Measurements from ENCODE around the gene CFAP46.
"Not testable (repeated sequence)": the region's sequence is repeated elsewhere in the genome, so short reads cannot be mapped to it uniquely, and the experiment has no call there.

The CFAP46 gene

GRCh38 chr10:132802694-132803320 lies 139.6 kb downstream of the CFAP46 start:
- DNase-seq: no peak

- no peak for DNase-seq
Measured at GRCh38 chr10:132802048-132802447, 140.3 kb downstream of the CFAP46 start.

GRCh38 chr10:132799865-132800264 lies 142.5 kb downstream of the CFAP46 start:
- DNase-seq: no peak

- no peak for DNase-seq
Measured at GRCh38 chr10:132798876-132799275, 143.5 kb downstream of the CFAP46 start.

GRCh38 chr10:132798403-132798802 lies 144.0 kb downstream of the CFAP46 start:
- no peak for DNase-seq

- DNase-seq: not testable (repeated sequence)
Measured at GRCh38 chr10:132797986-132798385, 144.4 kb downstream of the CFAP46 start.

GRCh38 chr10:132796846-132797245 lies 145.5 kb downstream of the CFAP46 start:
- no peak for DNase-seq

GRCh38 chr10:132793871-132794849 lies 148.2 kb downstream of the CFAP46 start:
- DNase-seq: no peak

- no peak for DNase-seq
Measured at GRCh38 chr10:132793213-132793612, 149.2 kb downstream of the CFAP46 start.

- DNase-seq: no peak
Measured at GRCh38 chr10:132792796-132793195, 149.6 kb downstream of the CFAP46 start.

GRCh38 chr10:132792099-132792498 lies 150.3 kb downstream of the CFAP46 start:
- not testable (repeated sequence) for DNase-seq

- DNase-seq: no peak
Measured at GRCh38 chr10:132790934-132791829, 151.2 kb downstream of the CFAP46 start.

- DNase-seq: no peak
Measured at GRCh38 chr10:132790470-132790869, 151.9 kb downstream of the CFAP46 start.

GRCh38 chr10:132789659-132790148 lies 152.7 kb downstream of the CFAP46 start:
- no peak for DNase-seq

GRCh38 chr10:132788831-132789219 lies 153.5 kb downstream of the CFAP46 start:
- DNase-seq: no peak

- no peak for DNase-seq
Measured at GRCh38 chr10:132788180-132788830, 154.1 kb downstream of the CFAP46 start.

- no peak for DNase-seq
Measured at GRCh38 chr10:132787495-132788179, 154.7 kb downstream of the CFAP46 start.

- DNase-seq: no peak
Measured at GRCh38 chr10:132786884-132787494, 155.4 kb downstream of the CFAP46 start.

GRCh38 chr10:132786476-132786883 lies 155.9 kb downstream of the CFAP46 start:
- no peak for DNase-seq

- no peak for DNase-seq
Measured at GRCh38 chr10:132785723-132786475, 156.5 kb downstream of the CFAP46 start, which contains the start of gene NKX6-2. Gene NKX6-2, minus strand, starts transcription at chr10:132786147. Its CDS starts 199 bp downstream, at chr10:132785948.

Measured in stimulated activated naive CD4-positive, alpha-beta T cell treated with Interleukin-2 at 50 U/mL for 16 hours (primary cell).